Activated CD8-positive, alpha-beta memory T cell treated with anti-CD3 and anti-CD28 coated beads for 36 hours (primary cell): ENCODE results near the gene PARD6G. TPM values are rescaled to one million over a fixed set of nuclear protein-coding genes. Genes with fewer than 3 reads are reported as not detected.
"Not testable (repeated sequence)": the region's sequence is repeated elsewhere in the genome, so short reads cannot be mapped to it uniquely, and the experiment has no call there.

ENCODE experiments used
- CTCF ChIA-PET: fragments of 350-600 bp; sonication (Branson Sonifier 250); formaldehyde crosslinking; loops from one replicate; lab custom pipeline; 2021; ENCODE audit warnings: antibody characterized with exemption; lab: Charles Lee
- POLR2A ChIA-PET: fragments of 350-600 bp; sonication (Branson Sonifier 250); formaldehyde crosslinking; loops from one replicate; lab custom pipeline; 2021; ENCODE audit warnings: antibody characterized with exemption; lab: Charles Lee
- total RNA-seq, 2 experiments: library from RNA; stranded (reverse); gene quantifications; one replicate each; pipeline ENCODE4 v1.2.3, GENCODE V29; 2021

PARD6G gene
- total RNA-seq, 2 experiments from 2014 or later, result 0.38 to 0.72 TPM

GRCh38 chr18:80223581-80224148 is 23.6 kb downstream of the PARD6G start:
- ChIA-PET CTCF (no interaction called here), POLR2A (no interaction called here)

GRCh38 chr18:80219488-80219887 is 27.8 kb downstream of the PARD6G start:
- POLR2A ChIA-PET, CTCF ChIA-PET: not testable (repeated sequence)

- ChIA-PET CTCF (no interaction called here), POLR2A (no interaction called here)
Observed at GRCh38 chr18:80218341-80219227, 28.7 kb downstream of the PARD6G start.

GRCh38 chr18:80213182-80213581 is 34.1 kb downstream of the PARD6G start:
- ChIA-PET CTCF (interaction anchor here (1.0 to 1.3 kb wide), 2 partner anchors 13 to 42 kb away, joined by 3 read pairs; no protein-coding TSS in a partner anchor), POLR2A (no interaction called here)

- CTCF ChIA-PET, result interaction anchor here (0.9 to 1.5 kb wide), 3 partner anchors 10 to 53 kb away, joined by 3 read pairs; no protein-coding TSS in a partner anchor
- POLR2A ChIA-PET, result no interaction called here
Observed at GRCh38 chr18:80210312-80211083, 36.8 kb downstream of the PARD6G start.

- CTCF ChIA-PET, result no interaction called here
- POLR2A ChIA-PET, result no interaction called here
Observed at GRCh38 chr18:80208620-80209019, 38.7 kb downstream of the PARD6G start.

GRCh38 chr18:80205294-80205693 is 42.0 kb downstream of the PARD6G start:
- POLR2A ChIA-PET, result no interaction called here

GRCh38 chr18:80204142-80204541 is 43.2 kb downstream of the PARD6G start:
- CTCF ChIA-PET, result no interaction called here
- POLR2A ChIA-PET, result no interaction called here

More at GRCh38 chr18:80205294-80205693, 42.0 kb downstream of the PARD6G start:
- CTCF ChIA-PET, result no interaction called here

- POLR2A ChIA-PET, result no interaction called here
Observed at GRCh38 chr18:80203249-80203648, 44.1 kb downstream of the PARD6G start.

GRCh38 chr18:80202264-80202998 is 44.9 kb downstream of the PARD6G start:
- ChIA-PET POLR2A (no interaction called here), CTCF (interaction anchor here (0.6 to 0.7 kb wide), 2 partner anchors 27 to 55 kb away, joined by 3 read pairs; no protein-coding TSS in a partner anchor)

More at GRCh38 chr18:80203249-80203648, 44.1 kb downstream of the PARD6G start:
- CTCF ChIA-PET, result interaction anchor here (0.9 kb wide), 1 partner anchor 45 kb away, joined by 3 read pairs; no protein-coding TSS in a partner anchor

GRCh38 chr18:80201739-80202138 is 45.6 kb downstream of the PARD6G start:
- ChIA-PET POLR2A (no interaction called here), CTCF (no interaction called here)

- ChIA-PET CTCF (interaction anchor here (1.1 to 1.2 kb wide), 2 partner anchors 9 to 57 kb away, joined by 3 read pairs; no protein-coding TSS in a partner anchor), POLR2A (no interaction called here)
Observed at GRCh38 chr18:80200932-80201672, 46.2 kb downstream of the PARD6G start.

- POLR2A ChIA-PET, result no interaction called here
- CTCF ChIA-PET, result interaction anchor here (1.0 to 1.2 kb wide), 3 partner anchors 10 to 58 kb away, joined by 3 read pairs; no protein-coding TSS in a partner anchor
Observed at GRCh38 chr18:80200171-80200931, 47.0 kb downstream of the PARD6G start.

- ChIA-PET POLR2A (no interaction called here), CTCF (interaction anchor here (1.0 kb wide), 1 partner anchor 14 kb away, joined by 3 read pairs; no protein-coding TSS in a partner anchor)
Observed at GRCh38 chr18:80198994-80199748, 48.1 kb downstream of the PARD6G start.

- ChIA-PET POLR2A (no interaction called here), CTCF (no interaction called here)
Observed at GRCh38 chr18:80198391-80198790, 48.9 kb downstream of the PARD6G start.

- ChIA-PET POLR2A (no interaction called here), CTCF (interaction anchor here (0.7 kb wide), 1 partner anchor 9 kb away, joined by 5 read pairs; no protein-coding TSS in a partner anchor)
Observed at GRCh38 chr18:80197528-80197927, 49.8 kb downstream of the PARD6G start.
